Cerebellar nuclear complex (tissue), 1 donor: Measurements from ENCODE around the gene TENM4.

Source experiments
- DNase-seq, 2 experiments: peaks; one replicate each; lab custom pipeline; 2025; lab: John Stamatoyannopoulos, UW

TENM4 gene

GRCh38 chr11:78812513-78813293 is 628.1 kb downstream of the TENM4 start:
- no peak for DNase-seq

- DNase-seq = no peak
These were observed 630.2 kb downstream of the TENM4 start for GRCh38 chr11:78810559-78811009.

- no peak for DNase-seq
These were observed 630.8 kb downstream of the TENM4 start for GRCh38 chr11:78809931-78810541.

GRCh38 chr11:78808923-78809322 is 631.9 kb downstream of the TENM4 start:
- no peak for DNase-seq

- DNase-seq = no peak
These were observed 633.5 kb downstream of the TENM4 start for GRCh38 chr11:78807351-78807750.

- DNase-seq = no peak
These were observed 634.4 kb downstream of the TENM4 start for GRCh38 chr11:78806214-78807004.

GRCh38 chr11:78804991-78805390 is 635.8 kb downstream of the TENM4 start:
- no peak for DNase-seq

- no peak for DNase-seq
These were observed 636.8 kb downstream of the TENM4 start for GRCh38 chr11:78803995-78804394.

- DNase-seq = no peak
These were observed 638.6 kb downstream of the TENM4 start for GRCh38 chr11:78802058-78802761.

GRCh38 chr11:78801161-78801884 is 639.5 kb downstream of the TENM4 start:
- no peak for DNase-seq

- no peak for DNase-seq
These were observed 640.1 kb downstream of the TENM4 start for GRCh38 chr11:78800756-78801155.

GRCh38 chr11:78800096-78800690 is 640.6 kb downstream of the TENM4 start:
- DNase-seq = no peak

GRCh38 chr11:78798663-78799062 is 642.2 kb downstream of the TENM4 start:
- no peak for DNase-seq

GRCh38 chr11:78797559-78797958 is 643.3 kb downstream of the TENM4 start:
- DNase-seq = no peak

GRCh38 chr11:78796956-78797355 is 643.9 kb downstream of the TENM4 start:
- no peak for DNase-seq

- no peak for DNase-seq
These were observed 645.1 kb downstream of the TENM4 start for GRCh38 chr11:78795621-78796261.

- DNase-seq = no peak
These were observed 648.9 kb downstream of the TENM4 start for GRCh38 chr11:78791964-78792363.

GRCh38 chr11:78791254-78791653 is 649.6 kb downstream of the TENM4 start:
- DNase-seq = no peak

- DNase-seq = no peak
These were observed 650.0 kb downstream of the TENM4 start for GRCh38 chr11:78790784-78791183.

- no peak for DNase-seq
These were observed 651.5 kb downstream of the TENM4 start for GRCh38 chr11:78789375-78789774.

- no peak for DNase-seq
These were observed 652.3 kb downstream of the TENM4 start for GRCh38 chr11:78788533-78788932.
